SU-DHL-6 (cell line): Measurements from ENCODE around the gene EPS8.

ENCODE experiments used
- H2AFZ ChIP-seq: fragments of 200-600 bp; sonication (generic); 2 replicates; pipeline ENCODE4 v1.6.1; 2014; ENCODE audit warnings: low read depth, mild to moderate bottlenecking, moderate library complexity, mixed read lengths, antibody characterized with exemption, low read length; ENCODE audit not compliant: severe bottlenecking
- H3F3A ChIP-seq: fragments of 200-600 bp; shearing (Covaris generic); 2 replicates; pipeline ENCODE4 v1.6.0; 2016; ENCODE audit warnings: antibody characterized with exemption, mild to moderate bottlenecking; ENCODE audit not compliant: insufficient read depth
- H3K27ac ChIP-seq: fragments of 200-600 bp; sonication (generic); 2 replicates; pipeline ENCODE4 v1.5.1; 2016; ENCODE audit warnings: low read depth, mild to moderate bottlenecking, low read length, moderate library complexity, mixed read lengths
- H3K27me3 ChIP-seq: fragments of 200-600 bp; sonication (generic), shearing (Covaris generic); 2 replicates; pipeline ENCODE4 v1.6.0; 2014; ENCODE audit warnings: mild to moderate bottlenecking, low read length
- H3K36me3 ChIP-seq: fragments of 200-600 bp; sonication (generic); 2 replicates; pipeline ENCODE4 v1.6.1; 2014; ENCODE audit warnings: mild to moderate bottlenecking, low read length, mixed read lengths
- H3K4me2 ChIP-seq: fragments of 300-600, 200-600 bp; shearing (Covaris generic), sonication (generic); 2 replicates; pipeline ENCODE4 v1.6.0; 2014; ENCODE audit warnings: low read length, low read depth, mild to moderate bottlenecking; ENCODE audit not compliant: poor library complexity, severe bottlenecking
- H3K4me3 ChIP-seq: fragments of 200-600 bp; sonication (generic); 2 replicates; pipeline ENCODE4 v1.5.1; 2014; ENCODE audit warnings: antibody characterized with exemption, low read length, mild to moderate bottlenecking, mixed read lengths; ENCODE audit not compliant: insufficient read depth, poor library complexity, severe bottlenecking
- H3K79me2 ChIP-seq: fragments of 200-600 bp; sonication (generic); 2 replicates; pipeline ENCODE4 v1.6.1; 2014; ENCODE audit warnings: mild to moderate bottlenecking, low read length, moderate library complexity; ENCODE audit not compliant: insufficient read depth
- H3K9ac ChIP-seq: fragments of 200-600 bp; sonication (generic); 2 replicates; pipeline ENCODE4 v1.7.0; 2014; ENCODE audit warnings: mild to moderate bottlenecking, low read length
- H3K9me2 ChIP-seq: fragments of 200-600 bp; sonication (generic); replicated peaks from 2 replicates; pipeline ENCODE4 v1.6.1; 2014; ENCODE audit warnings: low read length; ENCODE audit not compliant: insufficient read depth
- H3K9me3 ChIP-seq: fragments of 200-600 bp; sonication (generic); 2 replicates; pipeline ENCODE4 v1.6.1; 2014; ENCODE audit warnings: low read length, mixed read lengths; ENCODE audit not compliant: insufficient read depth
- H4K20me1 ChIP-seq: fragments of 200-600 bp; sonication (generic); 2 replicates; pipeline ENCODE4 v1.6.1; 2014; ENCODE audit warnings: low read depth, mild to moderate bottlenecking, antibody characterized with exemption, low read length, moderate library complexity, mixed read lengths
- EZH2phosphoT487 ChIP-seq: fragments of 200-600 bp; sonication (generic), shearing (Covaris generic); conservative IDR thresholded peaks from 2 replicates; pipeline ENCODE4 v1.6.1; 2018; ENCODE audit warnings: mild to moderate bottlenecking, antibody characterized with exemption, low read length, moderate library complexity, mixed read lengths
- TF ChIP-seq, protein P1 (sequence below): fragments of 200-600 bp; sonication (generic); IDR thresholded peaks from one replicate; pipeline ENCODE4 v1.5.1; 2017; ENCODE audit warnings: antibody characterized with exemption, mild to moderate bottlenecking, low read length, moderate library complexity; ENCODE audit not compliant: insufficient read depth, poor library complexity, severe bottlenecking

Gene EPS8

DNA sequence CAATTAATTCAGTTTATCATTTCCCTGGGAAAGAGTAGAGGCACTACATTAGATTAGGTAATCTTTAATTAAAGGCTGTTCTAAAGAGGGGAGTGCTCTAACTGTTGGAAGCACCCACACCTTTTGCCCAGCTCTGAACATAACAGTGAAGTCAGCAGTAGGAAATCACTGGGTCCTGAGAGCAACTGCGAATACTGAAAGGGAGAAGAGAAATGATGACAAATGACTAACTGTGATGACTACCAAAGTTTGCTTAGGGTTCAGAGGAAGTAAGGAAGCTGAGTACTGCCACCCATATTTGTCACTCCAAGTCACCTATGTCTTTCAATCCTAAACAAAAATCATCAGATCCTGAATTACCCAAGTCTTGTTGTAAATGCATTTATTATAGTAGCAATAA is 140.6 kb downstream of the EPS8 start:
- H3K36me3 ChIP-seq: no peaks in the 10 kb centered on the region
- no peak overlapping the region for H3K9ac ChIP-seq
- H4K20me1 ChIP-seq: no peaks in the 10 kb centered on the region
- H3F3A ChIP-seq: no peaks in the 10 kb centered on the region
- no peak overlapping the region for H2AFZ ChIP-seq
- TF ChIP-seq EZH2phosphoT487: no peak
- TF ChIP-seq, protein P1, sequence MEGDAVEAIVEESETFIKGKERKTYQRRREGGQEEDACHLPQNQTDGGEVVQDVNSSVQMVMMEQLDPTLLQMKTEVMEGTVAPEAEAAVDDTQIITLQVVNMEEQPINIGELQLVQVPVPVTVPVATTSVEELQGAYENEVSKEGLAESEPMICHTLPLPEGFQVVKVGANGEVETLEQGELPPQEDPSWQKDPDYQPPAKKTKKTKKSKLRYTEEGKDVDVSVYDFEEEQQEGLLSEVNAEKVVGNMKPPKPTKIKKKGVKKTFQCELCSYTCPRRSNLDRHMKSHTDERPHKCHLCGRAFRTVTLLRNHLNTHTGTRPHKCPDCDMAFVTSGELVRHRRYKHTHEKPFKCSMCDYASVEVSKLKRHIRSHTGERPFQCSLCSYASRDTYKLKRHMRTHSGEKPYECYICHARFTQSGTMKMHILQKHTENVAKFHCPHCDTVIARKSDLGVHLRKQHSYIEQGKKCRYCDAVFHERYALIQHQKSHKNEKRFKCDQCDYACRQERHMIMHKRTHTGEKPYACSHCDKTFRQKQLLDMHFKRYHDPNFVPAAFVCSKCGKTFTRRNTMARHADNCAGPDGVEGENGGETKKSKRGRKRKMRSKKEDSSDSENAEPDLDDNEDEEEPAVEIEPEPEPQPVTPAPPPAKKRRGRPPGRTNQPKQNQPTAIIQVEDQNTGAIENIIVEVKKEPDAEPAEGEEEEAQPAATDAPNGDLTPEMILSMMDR: no peak
- H3K4me2 ChIP-seq: no peak overlapping the region
- no peaks in the 10 kb centered on the region for H3K79me2 ChIP-seq
- no peaks in the 10 kb centered on the region for H3K27me3 ChIP-seq
- no peaks in the 10 kb centered on the region for H3K9me2 ChIP-seq
- no peak overlapping the region for H3K27ac ChIP-seq
- no peak overlapping the region for H3K4me3 ChIP-seq
- no peaks in the 10 kb centered on the region for H3K9me3 ChIP-seq

DNA sequence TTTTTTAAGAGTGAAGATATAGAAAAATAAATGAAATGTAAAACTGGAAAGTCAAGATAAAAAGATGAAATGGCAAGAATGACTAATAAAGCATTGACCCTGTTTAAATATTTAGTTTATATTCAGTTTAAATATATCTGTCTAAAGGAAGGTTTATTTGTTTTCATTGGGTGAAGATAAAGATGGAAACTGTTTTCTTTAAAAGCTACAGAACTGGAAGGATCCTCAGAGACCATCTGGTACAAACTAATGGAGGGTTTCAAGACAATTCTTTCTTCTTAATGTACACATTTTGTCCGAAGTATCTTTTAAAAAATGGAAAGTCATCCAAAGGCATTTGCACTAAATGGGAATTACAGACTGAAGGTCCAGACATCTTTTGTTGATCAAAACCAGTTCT is 142.6 kb downstream of the EPS8 start:
- Histone ChIP-seq H3K4me2 (no peak overlapping the region), H3K36me3 (no peaks in the 10 kb centered on the region), H3K9me2 (no peaks in the 10 kb centered on the region), H3K9ac (no peak overlapping the region), H3F3A (no peaks in the 10 kb centered on the region), H2AFZ (no peak overlapping the region), H3K27ac (no peak overlapping the region), H3K9me3 (no peaks in the 10 kb centered on the region), H3K27me3 (no peaks in the 10 kb centered on the region), H3K4me3 (no peak overlapping the region), H3K79me2 (no peaks in the 10 kb centered on the region), H4K20me1 (no peaks in the 10 kb centered on the region)
- TF ChIP-seq EZH2phosphoT487: no peak
- TF ChIP-seq, protein P1: no peak

DNA sequence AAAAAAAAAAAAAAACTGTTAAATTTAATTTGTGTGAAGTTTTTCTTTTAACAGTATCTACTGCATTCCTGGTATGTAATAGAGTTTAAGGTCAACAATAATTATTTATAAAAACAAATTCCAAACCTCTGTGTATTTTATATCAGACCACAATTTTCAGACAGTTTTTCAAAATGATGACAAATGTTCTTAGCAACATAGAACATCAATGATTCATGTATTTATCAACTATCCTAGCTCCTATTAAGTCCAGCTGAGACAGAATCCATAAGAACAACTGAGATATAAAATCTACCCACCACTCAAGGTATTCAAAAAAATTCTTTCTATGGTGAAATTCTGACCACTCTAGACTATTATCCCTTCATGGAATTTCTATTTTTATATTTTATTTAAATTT is 144.5 kb downstream of the EPS8 start:
- Histone ChIP-seq H3K4me2 (no peak overlapping the region), H3K36me3 (0 out of 2 replicates have a peak, but pooled peaks cover 3% of the 10 kb centered on the region), H3K27me3 (no peaks in the 10 kb centered on the region), H3F3A (no peaks in the 10 kb centered on the region), H3K79me2 (no peaks in the 10 kb centered on the region), H3K9ac (no peak overlapping the region), H2AFZ (no peak overlapping the region), H3K4me3 (no peak overlapping the region), H3K9me2 (no peaks in the 10 kb centered on the region), H4K20me1 (no peaks in the 10 kb centered on the region), H3K9me3 (no peaks in the 10 kb centered on the region), H3K27ac (no peak overlapping the region)
- TF ChIP-seq, protein P1: no peak

- no peak overlapping the region for H3K27ac ChIP-seq
- H2AFZ ChIP-seq: no peak overlapping the region
Observed at GRCh38 chr12:15638231-15638630, 151.0 kb downstream of the EPS8 start.

More at GRCh38 chr12:15638231-15638630, 151.0 kb downstream of the EPS8 start:
- H3K4me3 ChIP-seq: no peak overlapping the region
- no peaks in the 10 kb centered on the region for H3K79me2 ChIP-seq
- H3K9ac ChIP-seq: no peak overlapping the region
- no peaks in the 10 kb centered on the region for H3K27me3 ChIP-seq
- no peaks in the 10 kb centered on the region for H3K9me2 ChIP-seq
- no peak overlapping the region for H3K4me2 ChIP-seq
- TF ChIP-seq, protein P1: no peak
- TF ChIP-seq EZH2phosphoT487: no peak
- no peaks in the 10 kb centered on the region for H4K20me1 ChIP-seq
- no peaks in the 10 kb centered on the region for H3F3A ChIP-seq
- 0 out of 2 replicates have a peak, but pooled peaks cover 3% of the 10 kb centered on the region for H3K36me3 ChIP-seq
- H3K9me3 ChIP-seq: no peaks in the 10 kb centered on the region
